ENCODE data around the gene ZNF181. TPM values are rescaled to one million over a fixed set of nuclear protein-coding genes. Genes with fewer than 3 reads are reported as not detected.

ZNF181 gene
- total RNA-seq, 1 donor from 2014 or later: 4.3 TPM

DNA sequence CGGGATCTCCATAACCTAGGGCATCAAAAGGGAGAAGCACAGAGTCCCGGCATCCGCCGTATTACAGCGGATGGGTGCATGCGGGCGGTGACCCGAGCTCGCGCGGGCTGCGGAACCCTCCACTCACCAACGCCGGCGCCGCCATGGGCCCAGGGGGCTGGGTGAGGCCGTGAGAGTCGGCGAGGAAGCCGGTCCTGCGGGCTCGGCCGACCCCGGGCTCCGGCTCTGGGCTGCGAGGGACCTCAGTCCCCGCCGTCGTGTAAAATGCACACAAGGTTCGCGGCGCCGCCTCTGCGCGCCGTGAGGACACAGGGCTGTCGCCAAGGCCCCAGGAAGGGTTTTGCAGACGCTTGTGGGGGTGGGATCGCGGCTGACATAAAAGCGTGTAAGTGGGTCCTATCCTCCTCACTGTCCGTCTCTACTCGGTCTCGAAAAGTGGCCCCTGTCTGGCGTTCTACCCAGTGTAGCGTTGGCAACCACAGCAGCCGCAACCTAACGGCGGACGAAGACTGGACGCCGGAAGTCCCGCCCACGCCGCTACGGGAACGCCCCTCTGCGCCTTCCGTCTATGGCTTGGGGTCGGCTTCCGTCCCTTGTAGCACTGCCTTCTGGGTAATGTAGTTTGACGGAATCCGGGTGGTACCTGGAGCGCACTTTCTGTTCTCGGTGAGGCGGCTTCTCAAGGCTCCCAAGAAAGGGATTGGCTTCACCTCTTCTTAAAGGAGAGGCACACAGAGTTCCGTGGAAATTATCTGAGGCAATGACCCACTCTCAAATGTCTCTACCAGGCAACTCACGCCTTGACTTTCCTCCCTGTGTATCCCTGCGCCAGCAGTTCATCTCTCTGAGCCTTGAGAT lies 38.9 kb downstream of the ZNF181 start, which contains the start of gene ZNF599:
ZNF599 (minus strand) TSS at position 519 of the 858 bp plus-strand sequence; CDS start at position 145, 374 bp downstream.
- intact Hi-C loops (cut with micrococcal nuclease): loop anchor here (1.0 to 5.0 kb wide), 5 partner anchors 40 to 1716 kb away; partner anchors contain the start of genes GRAMD1A, SCGB2B2, ZNF302 and ZNF566
- H3K4me1 Mint-ChIP-seq (ENCODE audit: low read depth): peaks cover 23% of the 10 kb centered on the region
- DNase-seq (ENCODE audit: low spot score): peak; percentile 85
- H3K36me3 Mint-ChIP-seq (ENCODE audit: low read depth): peaks cover 9% of the 10 kb centered on the region
- H3K9me3 Mint-ChIP-seq: peaks cover 48% of the 10 kb centered on the region
- peak within 1 kb of the TSS; percentile 95 for H3K27ac Mint-ChIP-seq
- peak within 1 kb of the TSS; percentile 91 for H3K4me3 Mint-ChIP-seq
- no peaks in the 10 kb centered on the region for H3K27me3 Mint-ChIP-seq (ENCODE audit: insufficient read depth)

DNA sequence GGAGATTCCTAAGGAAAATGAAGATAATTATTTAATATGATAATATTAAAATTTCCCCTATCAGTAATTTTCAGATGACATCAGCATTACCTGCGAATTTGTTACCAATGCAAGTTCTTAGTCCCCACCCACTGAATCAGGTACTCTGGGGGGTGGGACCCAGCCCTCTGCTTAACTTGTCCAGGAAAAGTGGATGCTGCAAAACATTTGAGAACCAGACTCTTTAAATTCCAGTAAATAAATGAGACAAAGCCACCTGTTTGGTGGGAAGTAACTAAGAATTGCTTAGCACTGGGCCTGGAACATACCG lies 39.5 kb downstream of the ZNF181 start:
- intact Hi-C loops (cut with micrococcal nuclease): loop anchor here (1.0 to 5.0 kb wide), 5 partner anchors 40 to 1715 kb away; partner anchors contain the start of genes GRAMD1A, SCGB2B2, ZNF302 and ZNF566
- Mint-ChIP-seq H3K4me1 (ENCODE audit: low read depth) (peaks cover 23% of the 10 kb centered on the region), H3K27ac (no peak overlapping the region), H3K4me3 (peak overlapping the region; percentile 91), H3K36me3 (ENCODE audit: low read depth) (peaks cover 7% of the 10 kb centered on the region), H3K9me3 (peaks cover 48% of the 10 kb centered on the region), H3K27me3 (ENCODE audit: insufficient read depth) (no peaks in the 10 kb centered on the region)
- DNase-seq (ENCODE audit: low spot score): no peak

DNA sequence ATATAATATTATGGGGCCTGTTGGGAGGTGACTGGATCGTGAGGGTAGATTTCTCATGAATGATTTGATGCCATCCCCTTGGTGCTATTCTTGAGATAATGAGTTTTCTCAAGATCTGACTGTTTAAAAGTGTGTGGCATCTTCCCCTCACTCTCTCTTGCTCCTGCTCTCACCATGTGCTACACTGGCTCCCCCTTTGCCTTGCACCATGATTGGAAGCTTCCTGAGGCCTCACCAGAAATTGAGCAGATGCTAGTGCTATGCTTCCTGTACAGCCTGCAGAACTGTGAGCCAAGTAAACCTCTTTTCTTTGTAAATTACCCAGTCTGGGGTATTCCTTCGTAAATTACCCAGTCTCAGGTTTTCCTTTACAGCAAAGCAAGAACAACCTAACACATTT lies 40.8 kb downstream of the ZNF181 start:
- H3K27me3 Mint-ChIP-seq (ENCODE audit: insufficient read depth): no peaks in the 10 kb centered on the region
- intact Hi-C loops (cut with micrococcal nuclease): loop anchor here (5.0 kb wide), 2 partner anchors 187 to 227 kb away; partner anchors contain the start of genes GRAMD1A and ZNF792
- H3K4me1 Mint-ChIP-seq (ENCODE audit: low read depth): peaks cover 23% of the 10 kb centered on the region
- no peak for DNase-seq (ENCODE audit: low spot score)
- peaks cover 7% of the 10 kb centered on the region for H3K36me3 Mint-ChIP-seq (ENCODE audit: low read depth)
- H3K27ac Mint-ChIP-seq: no peak overlapping the region
- peaks cover 48% of the 10 kb centered on the region for H3K9me3 Mint-ChIP-seq
- no peak overlapping the region for H3K4me3 Mint-ChIP-seq

DNA sequence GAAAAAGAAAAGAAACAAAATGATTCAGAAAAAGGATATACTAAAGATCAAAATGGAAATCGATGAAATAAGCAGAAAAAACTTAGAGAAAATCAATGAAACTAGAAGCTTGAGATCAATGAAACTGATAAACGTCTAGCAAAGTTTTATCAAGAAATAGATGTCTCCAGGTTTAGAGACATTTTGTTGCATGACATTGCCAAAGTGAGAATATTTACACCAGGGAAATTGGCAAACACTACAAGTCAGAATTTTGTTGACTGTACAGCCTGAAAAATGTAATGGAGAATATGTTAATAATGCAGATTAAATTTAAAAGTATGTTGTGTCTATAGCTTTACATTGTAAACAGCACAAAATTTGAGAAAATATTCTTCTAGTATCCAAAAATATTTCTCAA lies 44.3 kb downstream of the ZNF181 start:
- intact Hi-C loops (cut with micrococcal nuclease): no loop called here

DNA sequence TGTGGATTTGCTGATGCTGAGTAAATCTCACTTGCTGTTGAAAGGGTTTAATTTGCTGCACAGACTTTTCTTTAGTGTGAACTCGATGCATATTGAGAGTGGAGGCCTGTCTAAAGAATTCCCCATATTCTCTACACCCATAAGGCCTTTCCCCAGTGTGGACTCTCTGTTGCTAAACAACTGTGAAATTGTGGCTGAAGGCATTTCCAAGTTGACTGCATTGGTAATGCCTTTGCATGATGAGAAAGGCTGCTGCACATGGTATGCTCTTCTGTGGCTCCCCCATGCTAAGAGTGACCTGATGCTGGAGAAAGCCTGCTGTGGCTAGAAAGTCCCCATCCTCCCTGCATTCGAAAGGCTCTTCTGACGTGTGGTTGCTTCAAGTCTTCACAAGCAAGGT lies 45.6 kb downstream of the ZNF181 start:
- Mint-ChIP-seq H3K4me3 (no peak overlapping the region), H3K27me3 (ENCODE audit: insufficient read depth) (no peaks in the 10 kb centered on the region)
- intact Hi-C loops (cut with micrococcal nuclease): no loop called here

More for the DNA sequence above, 44.3 kb downstream of the ZNF181 start:
- Mint-ChIP-seq H3K36me3 (ENCODE audit: low read depth) (peaks cover 1% of the 10 kb centered on the region), H3K27ac (no peak overlapping the region), H3K4me1 (ENCODE audit: low read depth) (peaks cover 4% of the 10 kb centered on the region), H3K27me3 (ENCODE audit: insufficient read depth) (no peaks in the 10 kb centered on the region), H3K9me3 (peaks cover 30% of the 10 kb centered on the region), H3K4me3 (no peak overlapping the region)
- DNase-seq (ENCODE audit: low spot score): no peak

DNA sequence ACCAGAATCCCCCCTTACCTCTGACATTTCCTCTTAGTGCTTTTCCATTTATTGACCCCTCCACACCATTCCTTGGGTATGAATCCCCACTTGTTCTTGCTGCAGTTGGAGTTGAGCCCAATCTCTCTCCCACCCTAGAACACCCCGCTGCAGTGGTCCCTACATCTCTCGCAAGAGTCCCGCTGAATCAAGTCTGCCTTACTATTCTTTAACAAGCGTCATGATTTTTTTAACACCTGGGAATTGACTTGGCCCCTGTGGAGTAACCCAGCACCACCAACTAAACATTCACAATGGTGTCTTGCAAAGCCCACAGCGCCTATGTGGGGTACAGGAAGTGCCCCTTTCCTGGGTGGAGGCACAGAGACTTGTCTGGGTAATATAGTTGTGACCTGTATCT lies 52.2 kb downstream of the ZNF181 start:
- H3K27ac Mint-ChIP-seq: no peak overlapping the region

More for the DNA sequence above, 45.6 kb downstream of the ZNF181 start:
- Mint-ChIP-seq H3K4me1 (ENCODE audit: low read depth) (no peaks in the 10 kb centered on the region), H3K27ac (no peak overlapping the region), H3K36me3 (ENCODE audit: low read depth) (peaks cover 1% of the 10 kb centered on the region), H3K9me3 (peaks cover 26% of the 10 kb centered on the region)
- DNase-seq (ENCODE audit: low spot score): no peak

DNA sequence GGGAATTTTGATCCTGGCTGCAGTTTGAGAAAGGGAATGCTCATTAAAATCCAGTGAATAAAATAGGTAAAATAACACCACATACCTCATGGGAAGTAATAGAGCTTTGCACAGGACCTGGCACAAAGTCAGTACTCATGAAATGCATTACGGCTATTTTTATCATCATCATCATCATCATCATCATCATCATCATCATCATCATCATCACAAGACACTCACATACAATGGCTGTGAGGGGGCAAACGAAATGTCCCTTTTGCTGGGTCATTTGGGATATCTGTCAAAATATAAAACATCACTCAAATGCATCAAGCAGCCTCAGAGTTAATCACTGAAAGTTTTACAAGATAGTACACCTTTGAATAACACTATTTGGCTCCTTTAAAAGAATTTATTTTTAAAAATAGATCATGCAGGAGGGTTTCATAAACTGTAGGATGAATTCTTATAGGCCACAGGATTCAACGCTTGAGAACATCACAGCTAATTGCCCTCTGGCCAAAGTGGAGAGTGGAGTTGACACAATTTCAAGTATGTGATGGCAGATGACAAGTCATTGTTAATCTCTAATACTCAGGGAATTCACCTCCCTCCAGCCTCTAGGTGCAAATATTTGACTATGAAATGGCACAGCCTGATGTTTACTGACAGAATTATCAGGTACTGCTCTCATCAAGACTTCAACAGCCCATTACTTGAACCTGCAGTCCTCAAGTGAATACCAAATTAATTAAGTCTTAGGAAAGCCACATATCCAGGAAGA lies 53.2 kb downstream of the ZNF181 start:
- H3K9me3 Mint-ChIP-seq: peaks cover 13% of the 10 kb centered on the region
- H3K4me3 Mint-ChIP-seq: no peak overlapping the region
- DNase-seq (ENCODE audit: low spot score): no peak
- no peak overlapping the region for H3K27ac Mint-ChIP-seq
- no peaks in the 10 kb centered on the region for H3K27me3 Mint-ChIP-seq (ENCODE audit: insufficient read depth)
- intact Hi-C loops (cut with micrococcal nuclease): no loop called here
- H3K36me3 Mint-ChIP-seq (ENCODE audit: low read depth): no peaks in the 10 kb centered on the region
- H3K4me1 Mint-ChIP-seq (ENCODE audit: low read depth): no peaks in the 10 kb centered on the region

More for the DNA sequence above, 52.2 kb downstream of the ZNF181 start:
- Mint-ChIP-seq H3K4me3 (no peak overlapping the region), H3K27me3 (ENCODE audit: insufficient read depth) (no peaks in the 10 kb centered on the region), H3K36me3 (ENCODE audit: low read depth) (no peaks in the 10 kb centered on the region), H3K9me3 (peaks cover 13% of the 10 kb centered on the region), H3K4me1 (ENCODE audit: low read depth) (no peaks in the 10 kb centered on the region)
- no peak for DNase-seq (ENCODE audit: low spot score)
- intact Hi-C loops (cut with micrococcal nuclease): no loop called here

DNA sequence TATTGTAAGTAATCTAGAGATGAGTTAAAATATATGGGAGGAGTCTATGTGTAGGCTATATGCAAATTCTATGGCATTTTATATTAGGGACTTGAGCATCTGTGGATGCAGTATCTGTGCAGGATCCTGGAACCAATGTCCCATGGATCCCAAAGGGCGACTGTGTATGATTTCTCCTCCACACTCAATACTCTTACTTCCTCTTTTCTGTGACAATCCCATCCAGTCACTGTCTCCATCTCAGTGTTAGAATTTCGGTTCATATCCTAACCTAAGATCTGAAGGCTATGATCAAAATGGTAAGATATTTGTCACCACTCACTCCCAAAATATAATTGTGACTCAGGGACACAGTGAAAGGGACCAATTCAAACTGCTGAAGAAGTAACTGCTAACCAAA lies 54.0 kb downstream of the ZNF181 start:
- H3K4me3 Mint-ChIP-seq: no peak overlapping the region
- H3K27ac Mint-ChIP-seq: no peak overlapping the region
- intact Hi-C loops (cut with micrococcal nuclease): no loop called here
- DNase-seq (ENCODE audit: low spot score): no peak
- peaks cover 13% of the 10 kb centered on the region for H3K9me3 Mint-ChIP-seq
- H3K27me3 Mint-ChIP-seq (ENCODE audit: insufficient read depth): no peaks in the 10 kb centered on the region
- no peaks in the 10 kb centered on the region for H3K36me3 Mint-ChIP-seq (ENCODE audit: low read depth)
- no peaks in the 10 kb centered on the region for H3K4me1 Mint-ChIP-seq (ENCODE audit: low read depth)

DNA sequence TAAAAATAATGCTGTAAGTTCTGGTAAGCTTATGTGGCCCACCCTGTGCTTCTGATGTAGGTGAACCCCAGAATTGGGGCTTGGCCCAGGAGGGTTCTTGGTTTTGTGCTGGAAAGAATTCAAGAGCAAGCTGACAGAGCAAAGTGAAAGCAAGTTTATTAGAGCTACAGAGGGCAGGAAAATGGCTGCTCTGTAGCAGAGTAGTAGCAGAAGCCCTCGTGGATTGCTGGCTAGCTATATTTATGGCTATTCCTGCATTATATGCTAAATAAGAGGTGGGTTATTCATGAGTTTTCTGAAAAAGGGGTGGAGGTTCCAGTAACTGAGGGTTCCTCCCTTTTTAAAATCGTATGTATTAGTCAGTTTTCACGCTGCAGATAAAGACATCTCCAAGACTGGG lies 59.5 kb downstream of the ZNF181 start:
- no peaks in the 10 kb centered on the region for H3K36me3 Mint-ChIP-seq (ENCODE audit: low read depth)
- H3K4me3 Mint-ChIP-seq: no peak overlapping the region
- intact Hi-C loops (cut with micrococcal nuclease): no loop called here
- no peak for DNase-seq (ENCODE audit: low spot score)
- peaks cover 12% of the 10 kb centered on the region for H3K9me3 Mint-ChIP-seq
- H3K27me3 Mint-ChIP-seq (ENCODE audit: insufficient read depth): no peaks in the 10 kb centered on the region
- no peaks in the 10 kb centered on the region for H3K4me1 Mint-ChIP-seq (ENCODE audit: low read depth)
- no peak overlapping the region for H3K27ac Mint-ChIP-seq

DNA sequence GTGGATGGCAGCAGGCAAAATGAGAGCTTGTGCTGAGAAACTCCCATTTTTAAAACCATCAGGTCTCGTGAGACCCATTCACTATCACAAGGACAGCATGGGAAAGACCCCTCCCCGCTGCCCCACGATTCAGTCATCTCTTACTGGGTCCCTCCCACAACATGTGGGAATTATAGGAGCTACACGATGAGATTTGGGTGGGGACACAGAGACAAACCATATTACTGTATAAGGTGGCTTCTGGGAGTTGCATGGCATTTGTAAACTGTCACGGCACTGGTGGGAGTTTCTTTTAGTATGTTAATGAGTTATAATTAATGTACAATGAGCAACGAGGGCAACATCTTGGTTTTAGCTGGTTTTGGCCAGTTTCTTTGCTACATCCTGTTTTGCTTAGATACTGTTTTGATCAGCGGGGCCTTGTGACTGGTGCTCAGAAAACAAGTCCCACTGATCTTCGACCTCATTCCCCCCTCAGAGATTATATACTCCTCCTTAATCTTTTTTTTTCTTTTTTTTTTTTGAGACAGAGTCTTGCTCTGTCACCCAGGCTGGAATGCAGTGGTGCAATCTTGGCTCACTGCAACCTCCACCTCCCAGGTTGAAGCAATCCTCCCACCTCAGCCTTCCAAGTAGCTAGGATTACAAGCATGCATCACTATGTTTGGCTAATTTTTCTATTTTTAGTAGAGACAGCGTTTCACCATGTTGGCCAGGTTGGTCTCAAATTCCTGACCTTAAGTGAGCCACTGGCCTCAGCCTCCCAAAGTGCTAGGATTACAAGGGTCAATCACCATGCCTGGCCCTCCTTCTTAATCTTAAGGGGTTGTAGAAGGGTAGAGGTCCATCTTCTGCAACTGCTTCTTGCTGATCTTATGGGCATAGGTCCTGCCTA lies 60.3 kb downstream of the ZNF181 start:
- H3K9me3 Mint-ChIP-seq: peaks cover 16% of the 10 kb centered on the region
- no peak overlapping the region for H3K4me3 Mint-ChIP-seq
- no peak overlapping the region for H3K27ac Mint-ChIP-seq
- no peaks in the 10 kb centered on the region for H3K27me3 Mint-ChIP-seq (ENCODE audit: insufficient read depth)
- DNase-seq (ENCODE audit: low spot score): no peak
- no peaks in the 10 kb centered on the region for H3K36me3 Mint-ChIP-seq (ENCODE audit: low read depth)
- H3K4me1 Mint-ChIP-seq (ENCODE audit: low read depth): no peaks in the 10 kb centered on the region
- intact Hi-C loops (cut with micrococcal nuclease): no loop called here
